Measurements from ENCODE around the gene NOVA2. TPM values are rescaled to one million over a fixed set of nuclear protein-coding genes. Genes with fewer than 3 reads are reported as not detected.
A peak's percentile ranks its signal among the peaks of the same experiment; 100 is the strongest.

Gene NOVA2
- total RNA-seq, 1 experiment from 2014 or later = not detected

DNA sequence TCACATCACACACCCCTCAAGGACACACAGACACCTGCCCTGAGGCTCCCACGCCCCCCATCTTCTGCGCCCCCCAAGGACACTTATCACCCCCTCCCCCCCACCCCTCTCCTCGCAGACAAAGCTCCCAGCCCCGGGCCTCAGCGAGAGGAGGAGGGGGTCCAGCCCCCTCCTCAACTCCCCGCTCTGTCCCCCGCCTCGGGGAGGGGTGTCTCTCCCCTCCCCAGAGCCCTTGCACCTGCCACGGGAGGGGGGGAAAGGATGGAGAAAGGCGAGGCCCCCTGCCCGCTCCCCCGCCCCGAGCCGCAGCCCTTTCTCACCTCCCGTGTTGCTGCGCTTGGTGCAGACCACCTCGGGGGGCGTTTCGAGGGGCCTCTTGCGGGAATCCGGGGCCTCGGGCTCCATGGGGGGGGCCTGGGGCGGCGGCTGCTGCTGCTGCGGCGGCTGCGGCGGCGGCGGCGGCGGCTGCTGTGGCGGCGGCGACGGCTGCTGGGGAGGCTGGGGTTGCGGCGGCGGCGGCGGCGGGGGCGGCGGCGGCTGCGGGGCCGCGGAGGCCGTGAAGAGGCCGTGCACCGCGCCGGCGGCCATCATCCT lies 621 bp downstream of the NOVA2 start:
- Histone ChIP-seq H3F3A (ENCODE audit: low read length, unreplicated experiment) (no peaks in the 10 kb centered on the region), H3K27me3 (ENCODE audit: low read length) (no peaks in the 10 kb centered on the region), H3K9me2 (replicated peaks; ENCODE audit: low read length) (no peaks in the 10 kb centered on the region)

DNA sequence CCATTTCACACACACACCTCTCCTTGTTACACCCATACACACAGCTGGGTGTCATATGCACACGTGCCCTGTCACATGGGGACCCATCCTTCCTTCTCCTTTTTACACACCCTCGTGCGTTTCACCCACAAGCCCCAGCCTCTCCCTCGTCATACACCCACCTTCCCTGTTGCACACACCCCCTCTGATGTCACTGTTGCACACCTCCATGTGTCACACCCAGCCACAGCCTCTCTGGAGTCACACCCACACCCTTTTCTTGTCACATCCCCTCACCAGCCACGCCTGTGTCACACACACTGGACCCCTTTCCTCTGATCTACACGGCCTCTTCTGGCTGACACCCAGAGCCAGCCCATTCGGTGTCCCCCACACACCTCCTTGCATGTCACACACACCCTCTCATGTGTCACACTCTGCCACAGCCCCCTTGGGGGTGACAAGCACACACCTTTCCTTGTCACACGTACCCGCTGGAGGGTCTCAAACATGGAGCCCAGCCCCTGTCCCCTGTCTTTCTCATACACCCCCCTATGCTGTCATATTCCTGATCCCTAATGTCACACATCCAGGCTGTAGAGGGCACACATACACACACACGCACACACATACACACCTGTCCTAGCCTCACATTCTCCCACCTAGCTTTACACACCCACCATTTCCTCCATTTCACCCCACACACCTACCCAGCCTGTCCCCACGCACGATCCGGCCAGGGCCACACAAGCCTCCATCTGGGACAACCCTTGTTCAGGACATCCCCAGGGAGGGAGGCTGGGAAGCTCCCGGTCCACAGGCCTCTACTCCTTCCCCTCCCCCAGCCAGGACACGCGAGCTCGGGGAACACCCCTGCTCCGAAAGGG lies 1.4 kb downstream of the NOVA2 start:
- Histone ChIP-seq H4K20me1 (ENCODE audit: low read length) (no peaks in the 10 kb centered on the region), H3K79me2 (ENCODE audit: low read length) (no peaks in the 10 kb centered on the region), H3K9me2 (replicated peaks; ENCODE audit: low read length) (no peaks in the 10 kb centered on the region), H3K36me3 (ENCODE audit: low read depth, low read length) (no peaks in the 10 kb centered on the region), H3K27me3 (ENCODE audit: low read length) (no peaks in the 10 kb centered on the region), H3K9ac (ENCODE audit: low read length) (no peak overlapping the region), H3K4me1 (ENCODE audit: insufficient read depth, low read length) (no peaks in the 10 kb centered on the region; the same call in 1 of the 2 replicates), H3K9me3 (ENCODE audit: low read length) (no peaks in the 10 kb centered on the region), H3K4me3 (ENCODE audit: low read length) (no peak overlapping the region), H2AFZ (ENCODE audit: low read length) (no peak overlapping the region), H3K4me2 (ENCODE audit: low read length) (no peak overlapping the region), H3F3A (ENCODE audit: low read length, unreplicated experiment) (no peaks in the 10 kb centered on the region), H3K27ac (ENCODE audit: low read length) (no peak overlapping the region)
- no TSS peak for BruUV-seq (replicated peaks)
- intact Hi-C loops (cut with micrococcal nuclease) = no loop called here
- POLR2A ChIA-PET (ENCODE audit: unreplicated experiment) = no interaction called here
- peak; percentile 31; the same call in 1 of the 2 replicates for ATAC-seq
- TF ChIP-seq EZH2phosphoT487 (IDR thresholded peaks at IDR 0.05; ENCODE audit: borderline replicate concordance, low read length) (no peak), EZH2 (IDR thresholded peaks at IDR 0.05; ENCODE audit: low read length, unreplicated experiment) (no peak)
- TF ChIP-seq, protein P1, sequence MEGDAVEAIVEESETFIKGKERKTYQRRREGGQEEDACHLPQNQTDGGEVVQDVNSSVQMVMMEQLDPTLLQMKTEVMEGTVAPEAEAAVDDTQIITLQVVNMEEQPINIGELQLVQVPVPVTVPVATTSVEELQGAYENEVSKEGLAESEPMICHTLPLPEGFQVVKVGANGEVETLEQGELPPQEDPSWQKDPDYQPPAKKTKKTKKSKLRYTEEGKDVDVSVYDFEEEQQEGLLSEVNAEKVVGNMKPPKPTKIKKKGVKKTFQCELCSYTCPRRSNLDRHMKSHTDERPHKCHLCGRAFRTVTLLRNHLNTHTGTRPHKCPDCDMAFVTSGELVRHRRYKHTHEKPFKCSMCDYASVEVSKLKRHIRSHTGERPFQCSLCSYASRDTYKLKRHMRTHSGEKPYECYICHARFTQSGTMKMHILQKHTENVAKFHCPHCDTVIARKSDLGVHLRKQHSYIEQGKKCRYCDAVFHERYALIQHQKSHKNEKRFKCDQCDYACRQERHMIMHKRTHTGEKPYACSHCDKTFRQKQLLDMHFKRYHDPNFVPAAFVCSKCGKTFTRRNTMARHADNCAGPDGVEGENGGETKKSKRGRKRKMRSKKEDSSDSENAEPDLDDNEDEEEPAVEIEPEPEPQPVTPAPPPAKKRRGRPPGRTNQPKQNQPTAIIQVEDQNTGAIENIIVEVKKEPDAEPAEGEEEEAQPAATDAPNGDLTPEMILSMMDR (conservative IDR thresholded peaks at IDR 0.05; ENCODE audit: low read depth, low read length) = no peak
- DNase-seq = no peak
- CTCF ChIA-PET = no interaction called here

More for the DNA sequence above, 621 bp downstream of the NOVA2 start:
- no peaks in the 10 kb centered on the region for H3K9me3 ChIP-seq (ENCODE audit: low read length)
- no peaks in the 10 kb centered on the region for H3K36me3 ChIP-seq (ENCODE audit: low read depth, low read length)
- H3K27ac ChIP-seq (ENCODE audit: low read length) = no peak overlapping the region
- ChIA-PET CTCF (no interaction called here), POLR2A (ENCODE audit: unreplicated experiment) (no interaction called here)
- no peak for DNase-seq
- intact Hi-C loops (cut with micrococcal nuclease) = no loop called here
- no peaks in the 10 kb centered on the region for H3K79me2 ChIP-seq (ENCODE audit: low read length)
- ATAC-seq = no peak
- H3K9ac ChIP-seq (ENCODE audit: low read length) = no peak overlapping the region
- H2AFZ ChIP-seq (ENCODE audit: low read length) = no peak overlapping the region
- H4K20me1 ChIP-seq (ENCODE audit: low read length) = no peaks in the 10 kb centered on the region
- no peaks in the 10 kb centered on the region; the same call in 1 of the 2 replicates for H3K4me1 ChIP-seq (ENCODE audit: insufficient read depth, low read length)
- no peak overlapping the region for H3K4me2 ChIP-seq (ENCODE audit: low read length)
- BruUV-seq (replicated peaks) = no TSS peak
- TF ChIP-seq, protein P1 (conservative IDR thresholded peaks at IDR 0.05; ENCODE audit: low read depth, low read length) = no peak
- H3K4me3 ChIP-seq (ENCODE audit: low read length) = no peak overlapping the region
